ENCODE measurements around the gene DEFB132.

The DEFB132 gene

DNA sequence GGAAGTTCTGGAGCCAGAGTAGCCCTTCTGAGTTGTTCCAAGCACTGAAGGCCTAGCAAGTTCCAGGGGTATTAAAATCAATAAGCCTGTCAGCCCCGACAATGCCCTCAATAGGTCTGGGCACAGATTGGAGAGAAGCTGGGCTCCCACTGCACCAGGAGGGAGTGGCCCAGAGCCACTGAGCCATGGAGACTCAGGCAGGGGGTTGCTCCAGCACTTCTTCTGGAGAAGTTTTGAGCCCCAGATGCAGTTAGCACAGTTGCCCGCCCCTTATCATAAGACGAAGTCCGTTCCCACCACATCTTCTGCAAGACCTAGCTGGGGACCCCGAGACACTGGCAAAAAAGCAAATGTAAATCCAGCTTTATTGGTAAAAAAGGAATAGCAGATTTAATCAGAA, 13.0 kb downstream of the DEFB132 start:
- TF ChIP-seq BACH2 (CRISPR knock-in tag; IDR thresholded peaks at IDR 0.05; ENCODE audit: borderline replicate concordance) = no peak
- TF ChIP-seq, protein P1, sequence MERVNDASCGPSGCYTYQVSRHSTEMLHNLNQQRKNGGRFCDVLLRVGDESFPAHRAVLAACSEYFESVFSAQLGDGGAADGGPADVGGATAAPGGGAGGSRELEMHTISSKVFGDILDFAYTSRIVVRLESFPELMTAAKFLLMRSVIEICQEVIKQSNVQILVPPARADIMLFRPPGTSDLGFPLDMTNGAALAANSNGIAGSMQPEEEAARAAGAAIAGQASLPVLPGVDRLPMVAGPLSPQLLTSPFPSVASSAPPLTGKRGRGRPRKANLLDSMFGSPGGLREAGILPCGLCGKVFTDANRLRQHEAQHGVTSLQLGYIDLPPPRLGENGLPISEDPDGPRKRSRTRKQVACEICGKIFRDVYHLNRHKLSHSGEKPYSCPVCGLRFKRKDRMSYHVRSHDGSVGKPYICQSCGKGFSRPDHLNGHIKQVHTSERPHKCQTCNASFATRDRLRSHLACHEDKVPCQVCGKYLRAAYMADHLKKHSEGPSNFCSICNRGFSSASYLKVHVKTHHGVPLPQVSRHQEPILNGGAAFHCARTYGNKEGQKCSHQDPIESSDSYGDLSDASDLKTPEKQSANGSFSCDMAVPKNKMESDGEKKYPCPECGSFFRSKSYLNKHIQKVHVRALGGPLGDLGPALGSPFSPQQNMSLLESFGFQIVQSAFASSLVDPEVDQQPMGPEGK (CRISPR knock-in tag; IDR thresholded peaks at IDR 0.05; ENCODE audit: borderline replicate concordance) = no peak
- no peak for TF ChIP-seq ZFP3 (CRISPR knock-in tag; IDR thresholded peaks at IDR 0.05)
- no peak for TF ChIP-seq ZNF565 (CRISPR knock-in tag; conservative IDR thresholded peaks at IDR 0.05; ENCODE audit: low read depth)
- TF ChIP-seq ZNF70 (CRISPR knock-in tag; IDR thresholded peaks at IDR 0.05) = no peak
- TF ChIP-seq TOX (CRISPR knock-in tag; IDR thresholded peaks at IDR 0.05; ENCODE audit: borderline replicate concordance) = no peak
- TF ChIP-seq, protein P2, sequence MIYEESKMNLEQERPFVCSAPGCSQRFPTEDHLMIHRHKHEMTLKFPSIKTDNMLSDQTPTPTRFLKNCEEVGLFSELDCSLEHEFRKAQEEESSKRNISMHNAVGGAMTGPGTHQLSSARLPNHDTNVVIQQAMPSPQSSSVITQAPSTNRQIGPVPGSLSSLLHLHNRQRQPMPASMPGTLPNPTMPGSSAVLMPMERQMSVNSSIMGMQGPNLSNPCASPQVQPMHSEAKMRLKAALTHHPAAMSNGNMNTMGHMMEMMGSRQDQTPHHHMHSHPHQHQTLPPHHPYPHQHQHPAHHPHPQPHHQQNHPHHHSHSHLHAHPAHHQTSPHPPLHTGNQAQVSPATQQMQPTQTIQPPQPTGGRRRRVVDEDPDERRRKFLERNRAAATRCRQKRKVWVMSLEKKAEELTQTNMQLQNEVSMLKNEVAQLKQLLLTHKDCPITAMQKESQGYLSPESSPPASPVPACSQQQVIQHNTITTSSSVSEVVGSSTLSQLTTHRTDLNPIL (CRISPR knock-in tag; IDR thresholded peaks at IDR 0.05; ENCODE audit: low read depth) = no peak
- no peak for TF ChIP-seq RARB (CRISPR knock-in tag; IDR thresholded peaks at IDR 0.05)
- TF ChIP-seq PPARA (CRISPR knock-in tag; IDR thresholded peaks at IDR 0.05; ENCODE audit: borderline replicate concordance) = no peak
- no peak for TF ChIP-seq ZFP30 (CRISPR knock-in tag; IDR thresholded peaks at IDR 0.05)
- no peak for TF ChIP-seq OSR1 (CRISPR knock-in tag; IDR thresholded peaks at IDR 0.05)
- no peak for TF ChIP-seq TCF4 (CRISPR knock-in tag; IDR thresholded peaks at IDR 0.05; ENCODE audit: borderline replicate concordance)
- TF ChIP-seq ZNF8 (CRISPR knock-in tag; IDR thresholded peaks at IDR 0.05) = no peak
- no peak for ATAC-seq

DNA sequence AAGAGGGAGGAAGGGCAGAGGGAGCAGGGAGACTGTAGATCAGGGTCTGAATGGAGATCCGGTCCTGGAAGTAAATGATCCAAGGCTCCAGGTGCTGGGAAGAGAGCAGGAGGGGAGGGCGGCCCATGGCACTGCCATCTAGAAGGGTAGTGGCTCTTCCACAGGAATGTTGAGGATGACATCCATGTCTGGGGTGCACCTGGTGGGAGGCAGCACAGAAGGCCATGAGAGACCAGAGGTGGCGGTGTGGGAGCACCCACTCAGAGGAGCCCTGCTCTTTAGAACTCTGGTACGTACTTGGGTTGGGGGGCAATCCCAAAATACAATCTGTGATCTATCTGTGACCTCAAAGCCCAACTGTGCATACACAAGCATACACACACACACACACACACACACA, 13.5 kb downstream of the DEFB132 start:
- TF ChIP-seq ISL1 (CRISPR knock-in tag; IDR thresholded peaks at IDR 0.05) (no peak), CSDC2 (CRISPR knock-in tag; IDR thresholded peaks at IDR 0.05) (no peak), TCF4 (CRISPR knock-in tag; IDR thresholded peaks at IDR 0.05; ENCODE audit: borderline replicate concordance) (no peak), SNAI2 (CRISPR knock-in tag; IDR thresholded peaks at IDR 0.05) (no peak), GLIS3 (CRISPR knock-in tag; IDR thresholded peaks at IDR 0.05) (no peak), BACH2 (CRISPR knock-in tag; IDR thresholded peaks at IDR 0.05; ENCODE audit: borderline replicate concordance) (no peak), PPARA (CRISPR knock-in tag; IDR thresholded peaks at IDR 0.05; ENCODE audit: borderline replicate concordance) (no peak), OSR1 (CRISPR knock-in tag; IDR thresholded peaks at IDR 0.05) (no peak)
- TF ChIP-seq, protein P3, sequence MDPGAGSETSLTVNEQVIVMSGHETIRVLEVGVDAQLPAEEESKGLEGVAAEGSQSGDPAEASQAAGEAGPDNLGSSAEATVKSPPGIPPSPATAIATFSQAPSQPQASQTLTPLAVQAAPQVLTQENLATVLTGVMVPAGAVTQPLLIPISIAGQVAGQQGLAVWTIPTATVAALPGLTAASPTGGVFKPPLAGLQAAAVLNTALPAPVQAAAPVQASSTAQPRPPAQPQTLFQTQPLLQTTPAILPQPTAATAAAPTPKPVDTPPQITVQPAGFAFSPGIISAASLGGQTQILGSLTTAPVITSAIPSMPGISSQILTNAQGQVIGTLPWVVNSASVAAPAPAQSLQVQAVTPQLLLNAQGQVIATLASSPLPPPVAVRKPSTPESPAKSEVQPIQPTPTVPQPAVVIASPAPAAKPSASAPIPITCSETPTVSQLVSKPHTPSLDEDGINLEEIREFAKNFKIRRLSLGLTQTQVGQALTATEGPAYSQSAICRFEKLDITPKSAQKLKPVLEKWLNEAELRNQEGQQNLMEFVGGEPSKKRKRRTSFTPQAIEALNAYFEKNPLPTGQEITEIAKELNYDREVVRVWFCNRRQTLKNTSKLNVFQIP (CRISPR knock-in tag; IDR thresholded peaks at IDR 0.05; ENCODE audit: borderline replicate concordance, low read depth) = no peak
- TF ChIP-seq, protein P4, sequence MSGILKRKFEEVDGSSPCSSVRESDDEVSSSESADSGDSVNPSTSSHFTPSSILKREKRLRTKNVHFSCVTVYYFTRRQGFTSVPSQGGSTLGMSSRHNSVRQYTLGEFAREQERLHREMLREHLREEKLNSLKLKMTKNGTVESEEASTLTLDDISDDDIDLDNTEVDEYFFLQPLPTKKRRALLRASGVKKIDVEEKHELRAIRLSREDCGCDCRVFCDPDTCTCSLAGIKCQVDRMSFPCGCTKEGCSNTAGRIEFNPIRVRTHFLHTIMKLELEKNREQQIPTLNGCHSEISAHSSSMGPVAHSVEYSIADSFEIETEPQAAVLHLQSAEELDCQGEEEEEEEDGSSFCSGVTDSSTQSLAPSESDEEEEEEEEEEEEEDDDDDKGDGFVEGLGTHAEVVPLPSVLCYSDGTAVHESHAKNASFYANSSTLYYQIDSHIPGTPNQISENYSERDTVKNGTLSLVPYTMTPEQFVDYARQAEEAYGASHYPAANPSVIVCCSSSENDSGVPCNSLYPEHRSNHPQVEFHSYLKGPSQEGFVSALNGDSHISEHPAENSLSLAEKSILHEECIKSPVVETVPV (CRISPR knock-in tag; IDR thresholded peaks at IDR 0.05) = no peak
- TF ChIP-seq, protein P5, sequence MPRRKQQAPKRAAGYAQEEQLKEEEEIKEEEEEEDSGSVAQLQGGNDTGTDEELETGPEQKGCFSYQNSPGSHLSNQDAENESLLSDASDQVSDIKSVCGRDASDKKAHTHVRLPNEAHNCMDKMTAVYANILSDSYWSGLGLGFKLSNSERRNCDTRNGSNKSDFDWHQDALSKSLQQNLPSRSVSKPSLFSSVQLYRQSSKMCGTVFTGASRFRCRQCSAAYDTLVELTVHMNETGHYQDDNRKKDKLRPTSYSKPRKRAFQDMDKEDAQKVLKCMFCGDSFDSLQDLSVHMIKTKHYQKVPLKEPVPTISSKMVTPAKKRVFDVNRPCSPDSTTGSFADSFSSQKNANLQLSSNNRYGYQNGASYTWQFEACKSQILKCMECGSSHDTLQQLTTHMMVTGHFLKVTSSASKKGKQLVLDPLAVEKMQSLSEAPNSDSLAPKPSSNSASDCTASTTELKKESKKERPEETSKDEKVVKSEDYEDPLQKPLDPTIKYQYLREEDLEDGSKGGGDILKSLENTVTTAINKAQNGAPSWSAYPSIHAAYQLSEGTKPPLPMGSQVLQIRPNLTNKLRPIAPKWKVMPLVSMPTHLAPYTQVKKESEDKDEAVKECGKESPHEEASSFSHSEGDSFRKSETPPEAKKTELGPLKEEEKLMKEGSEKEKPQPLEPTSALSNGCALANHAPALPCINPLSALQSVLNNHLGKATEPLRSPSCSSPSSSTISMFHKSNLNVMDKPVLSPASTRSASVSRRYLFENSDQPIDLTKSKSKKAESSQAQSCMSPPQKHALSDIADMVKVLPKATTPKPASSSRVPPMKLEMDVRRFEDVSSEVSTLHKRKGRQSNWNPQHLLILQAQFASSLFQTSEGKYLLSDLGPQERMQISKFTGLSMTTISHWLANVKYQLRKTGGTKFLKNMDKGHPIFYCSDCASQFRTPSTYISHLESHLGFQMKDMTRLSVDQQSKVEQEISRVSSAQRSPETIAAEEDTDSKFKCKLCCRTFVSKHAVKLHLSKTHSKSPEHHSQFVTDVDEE (CRISPR knock-in tag; IDR thresholded peaks at IDR 0.05) = no peak
- TF ChIP-seq, protein P2 (CRISPR knock-in tag; IDR thresholded peaks at IDR 0.05; ENCODE audit: low read depth) = no peak

DNA sequence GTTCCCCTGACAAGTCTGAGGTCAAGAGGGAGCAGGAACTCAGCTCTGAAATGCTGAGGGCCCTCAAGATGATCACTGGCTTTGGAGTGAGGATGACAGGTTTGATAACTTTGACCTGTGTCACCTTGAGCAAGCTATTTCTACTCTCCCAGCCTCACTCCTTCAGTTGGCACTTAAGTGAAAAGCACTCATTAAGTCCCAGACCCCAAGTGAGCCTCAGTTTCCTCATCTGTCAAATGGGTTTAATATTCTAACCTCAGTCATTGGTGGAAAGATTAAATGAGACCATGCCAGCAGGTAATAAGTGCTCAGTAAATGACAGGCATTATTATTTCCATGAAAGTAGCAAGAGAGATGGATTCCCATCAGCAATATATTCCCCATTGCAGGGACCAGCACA, 14.0 kb downstream of the DEFB132 start:
- no peak for ATAC-seq
- TF ChIP-seq SNAI2 (CRISPR knock-in tag; IDR thresholded peaks at IDR 0.05) (no peak), ARNTL (CRISPR knock-in tag; IDR thresholded peaks at IDR 0.05; ENCODE audit: borderline replicate concordance, low read depth) (no peak), ZNF70 (CRISPR knock-in tag; IDR thresholded peaks at IDR 0.05) (no peak), TOX (CRISPR knock-in tag; IDR thresholded peaks at IDR 0.05; ENCODE audit: borderline replicate concordance) (no peak), CSDC2 (CRISPR knock-in tag; IDR thresholded peaks at IDR 0.05) (no peak), TCF4 (CRISPR knock-in tag; IDR thresholded peaks at IDR 0.05; ENCODE audit: borderline replicate concordance) (no peak), ESRRG (CRISPR knock-in tag; IDR thresholded peaks at IDR 0.05) (no peak), ZFP30 (CRISPR knock-in tag; IDR thresholded peaks at IDR 0.05) (no peak), BACH2 (CRISPR knock-in tag; IDR thresholded peaks at IDR 0.05; ENCODE audit: borderline replicate concordance) (no peak), PPARA (CRISPR knock-in tag; IDR thresholded peaks at IDR 0.05; ENCODE audit: borderline replicate concordance) (no peak), ISL1 (CRISPR knock-in tag; IDR thresholded peaks at IDR 0.05) (no peak)
- TF ChIP-seq, protein P5 (CRISPR knock-in tag; IDR thresholded peaks at IDR 0.05) = no peak
- TF ChIP-seq, protein P2 (CRISPR knock-in tag; IDR thresholded peaks at IDR 0.05; ENCODE audit: low read depth) = no peak

More for the DNA sequence above, 13.5 kb downstream of the DEFB132 start:
- no peak for ATAC-seq

All from SK-N-SH treated with all-trans-retinoic acid at 6 μM for 48 hours (cell line).